H1 (cell line): ENCODE measurements around the gene COL25A1. TPM values are rescaled to one million over a fixed set of nuclear protein-coding genes. Genes with fewer than 3 reads are reported as not detected.

Experiments
- CTCF ChIA-PET: fragments of 300-600 bp; sonication (Branson Sonifier 250); formaldehyde crosslinking; loops from one replicate; lab custom pipeline; 2021; ENCODE audit not compliant: partially characterized antibody; lab: Charles Lee
- POLR2A ChIA-PET: fragments of 300-600 bp; sonication (Branson Sonifier 250); formaldehyde crosslinking; loops from one replicate; lab custom pipeline; 2021; ENCODE audit warnings: inconsistent platforms; ENCODE audit not compliant: partially characterized antibody; lab: Charles Lee
- DNase-seq, 2 experiments: peaks; one replicate each; pipeline versions ENCODE4 v3.0.0 to v3.0.0-alpha.2; 2010 to 2022; ENCODE audit warnings: low spot score in 2 of 2, low read depth in 1 of 2, mixed read lengths in 1 of 2
- FAIRE-seq: peaks from 2 replicates; lab custom pipeline; 2011; peaks lifted over from hg19 to GRCh38; lab: Jason Lieb, UNC
- H2AFZ ChIP-seq: 2 replicates; pipeline ENCODE4 v1.8.1; 2012; ENCODE audit warnings: low read length, inconsistent platforms
- H2AK5ac ChIP-seq: 2 replicates; pipeline ENCODE4 v1.6.1; 2013; ENCODE audit warnings: low read depth, low read length
- H2BK120ac ChIP-seq: replicated peaks from 2 replicates; pipeline ENCODE3; 2013; ENCODE audit warnings: low read depth, low read length, inconsistent platforms
- H2BK12ac ChIP-seq: 2 replicates; pipeline ENCODE4 v1.6.1; 2013; ENCODE audit warnings: low read depth, low read length
- H2BK15ac ChIP-seq: 2 replicates; pipeline ENCODE4 v1.6.1; 2013; ENCODE audit warnings: low read length
- H2BK20ac ChIP-seq: 2 replicates; pipeline ENCODE4 v1.6.1; 2013; ENCODE audit warnings: low read length
- H2BK5ac ChIP-seq: 2 replicates; pipeline ENCODE4 v1.6.1; 2013; ENCODE audit warnings: low read depth, low read length
- H3K14ac ChIP-seq: 2 replicates; pipeline ENCODE4 v1.6.1; 2013; ENCODE audit warnings: inconsistent platforms; ENCODE audit not compliant: insufficient read length
- H3K18ac ChIP-seq: 2 replicates; pipeline ENCODE4 v1.6.1; 2013; ENCODE audit warnings: low read length; ENCODE audit errors: extremely low read depth
- H3K23ac ChIP-seq: 2 replicates; pipeline ENCODE4 v1.6.1; 2013; ENCODE audit warnings: inconsistent platforms; ENCODE audit not compliant: insufficient read length
- H3K23me2 ChIP-seq: 2 replicates; pipeline ENCODE4 v1.6.1; 2013; ENCODE audit warnings: low read depth, low read length
- H3K27ac ChIP-seq: 2 replicates; pipeline ENCODE4 v1.6.1; 2011; ENCODE audit warnings: low read depth, low read length, inconsistent platforms
- H3K27me3 ChIP-seq, 4 experiments: replicated peaks in 1 of 4; 1 replicate in 1 of 4; 2 replicates in 3 of 4; pipeline versions ENCODE4 v1.6.1 to v1.8.1; 2011 to 2013; ENCODE audit warnings: low read length in 3 of 4, mild to moderate bottlenecking in 3 of 4, inconsistent platforms in 2 of 4, mixed read lengths in 2 of 4, moderate library complexity in 1 of 4; ENCODE audit not compliant: control insufficient read depth in 3 of 4, insufficient read depth in 3 of 4; ENCODE audit errors: extremely low read depth in 1 of 4
- H3K36me3 ChIP-seq, 4 experiments: 2 replicates each; pipeline versions ENCODE4 v1.6.1 to v1.8.1; 2011 to 2013; ENCODE audit warnings: mild to moderate bottlenecking in 4 of 4, low read length in 3 of 4, moderate library complexity in 2 of 4, control low read depth in 1 of 4, inconsistent platforms in 1 of 4; ENCODE audit not compliant: insufficient read depth in 4 of 4, control insufficient read depth in 2 of 4
- H3K4ac ChIP-seq: replicated peaks from 2 replicates; pipeline ENCODE3; 2013; ENCODE audit warnings: low read length, low read depth, mixed read lengths, inconsistent platforms; ENCODE audit not compliant: insufficient read length
- H3K4me1 ChIP-seq, 4 experiments: replicated peaks in 1 of 4; 1 replicate in 1 of 4; 2 replicates in 3 of 4; pipeline versions ENCODE4 v1.6.1 to v1.8.1; 2011 to 2013; ENCODE audit warnings: low read length in 3 of 4, inconsistent platforms in 2 of 4, mixed read lengths in 1 of 4; ENCODE audit not compliant: insufficient read depth in 4 of 4, control insufficient read depth in 3 of 4
- H3K4me2 ChIP-seq, 2 experiments: 2 replicates each; pipeline versions ENCODE4 v1.6.1 to v1.8.1; 2011 to 2013; ENCODE audit warnings: low read depth in 2 of 2, low read length in 2 of 2, control low read depth in 1 of 2, inconsistent platforms in 1 of 2, mild to moderate bottlenecking in 1 of 2; ENCODE audit not compliant: insufficient read depth in 1 of 2
- H3K4me3 ChIP-seq, 4 experiments: fragments of 200-600, 300-600 bp in 1 of 4; sonication (generic), shearing (Covaris generic), sonication (Bioruptor Twin) in 1 of 4; 2 replicates each; pipeline versions ENCODE4 v1.5.1 to v1.8.1; 2011 to 2016; ENCODE audit warnings: low read length in 4 of 4, low read depth in 3 of 4, control low read depth in 2 of 4, inconsistent platforms in 2 of 4, mild to moderate bottlenecking in 2 of 4, mixed read lengths in 1 of 4, moderate library complexity in 1 of 4; ENCODE audit not compliant: insufficient read depth in 2 of 4; ENCODE audit errors: extremely low read depth in 1 of 4
- H3K56ac ChIP-seq: replicated peaks from 2 replicates; pipeline ENCODE3; 2013; ENCODE audit warnings: low read depth, mild to moderate bottlenecking, mixed read lengths, low read length, inconsistent platforms; ENCODE audit not compliant: insufficient read length
- H3K79me1 ChIP-seq: 2 replicates; pipeline ENCODE4 v1.6.1; 2013; ENCODE audit warnings: low read depth, low read length, control low read depth
- H3K79me2 ChIP-seq, 2 experiments: 2 replicates each; pipeline versions ENCODE4 v1.6.1 to v1.8.1; 2012 to 2013; ENCODE audit warnings: low read length in 2 of 2, mild to moderate bottlenecking in 2 of 2, inconsistent platforms in 1 of 2; ENCODE audit not compliant: insufficient read depth in 2 of 2, control insufficient read depth in 1 of 2
- H3K9ac ChIP-seq, 4 experiments: replicated peaks in 1 of 4; 1 replicate in 1 of 4; 2 replicates in 3 of 4; pipeline versions ENCODE4 v1.6.1 to v1.8.1; 2011 to 2013; ENCODE audit warnings: low read depth in 3 of 4, low read length in 3 of 4, control low read depth in 2 of 4, mild to moderate bottlenecking in 2 of 4, moderate library complexity in 2 of 4, inconsistent platforms in 1 of 4; ENCODE audit errors: extremely low read depth in 1 of 4
- H3K9me3 ChIP-seq, 2 experiments: 2 replicates each; pipeline versions ENCODE4 v1.6.1 to v1.8.1; 2012 to 2013; ENCODE audit warnings: mild to moderate bottlenecking in 2 of 2, moderate library complexity in 2 of 2, control low read depth in 1 of 2, inconsistent platforms in 1 of 2, low read depth in 1 of 2, low read length in 1 of 2, mixed read lengths in 1 of 2; ENCODE audit not compliant: insufficient read depth in 2 of 2
- H4K20me1 ChIP-seq, 2 experiments: replicated peaks in 1 of 2; 2 replicates each; pipeline versions ENCODE3 to v1.8.1; 2011 to 2013; ENCODE audit warnings: inconsistent platforms in 2 of 2, low read length in 2 of 2, mild to moderate bottlenecking in 1 of 2; ENCODE audit not compliant: insufficient read depth in 2 of 2, control insufficient read depth in 1 of 2
- H4K5ac ChIP-seq: 2 replicates; pipeline ENCODE4 v1.6.1; 2013; ENCODE audit warnings: low read length, low read depth, mixed read lengths, inconsistent platforms; ENCODE audit not compliant: insufficient read length
- H4K8ac ChIP-seq: 2 replicates; pipeline ENCODE4 v1.8.0; 2013; ENCODE audit warnings: mild to moderate bottlenecking, moderate library complexity, low read length, inconsistent platforms; ENCODE audit not compliant: insufficient read depth; ENCODE audit errors: extremely low read depth
- H4K91ac ChIP-seq: replicated peaks from 2 replicates; pipeline ENCODE3; 2013; ENCODE audit warnings: low read length, mixed read lengths, inconsistent platforms; ENCODE audit not compliant: insufficient read length
- ASH2L ChIP-seq: fragments of 200-600, 300-600 bp; sonication (generic); IDR thresholded peaks from one replicate; pipeline ENCODE4 v1.7.1; 2017; ENCODE audit warnings: low read length
- CEBPB ChIP-seq: IDR thresholded peaks from 2 replicates; pipeline ENCODE4 v1.6.1; 2012; ENCODE audit warnings: low read depth, low read length
- CHD2 ChIP-seq: IDR thresholded peaks from 2 replicates; pipeline ENCODE4 v1.6.1; 2012; ENCODE audit warnings: low read length, improper control_type of control experiment
- E2F6 ChIP-seq: IDR thresholded peaks from 2 replicates; pipeline ENCODE4 v1.6.1; 2012; ENCODE audit warnings: inconsistent platforms
- GTF2F1 ChIP-seq: IDR thresholded peaks from 2 replicates; pipeline ENCODE4 v1.6.1; 2012; ENCODE audit warnings: low read depth, low read length, improper control_type of control experiment, borderline replicate concordance
- KDM5A ChIP-seq: fragments of 200-600 bp; IDR thresholded peaks from 2 replicates; pipeline ENCODE4 v1.7.1; 2012; ENCODE audit warnings: mild to moderate bottlenecking, low read length, inconsistent platforms, mixed read lengths
- MAFK ChIP-seq: IDR thresholded peaks from 2 replicates; pipeline ENCODE4 v1.6.1; 2012; ENCODE audit warnings: low read depth, mild to moderate bottlenecking, improper control_type of control experiment, low read length
- PHF8 ChIP-seq: fragments of 200-600 bp; sonication (generic); conservative IDR thresholded peaks from 2 replicates; pipeline ENCODE4 v1.7.1; 2012; ENCODE audit warnings: low read depth, mild to moderate bottlenecking, inconsistent platforms, low read length, moderate library complexity
- POLR2A ChIP-seq, 2 experiments: IDR thresholded peaks; 1 replicate in 1 of 2; 2 replicates in 1 of 2; pipeline ENCODE4 v1.6.1; 2011; ENCODE audit warnings: low read depth in 2 of 2, low read length in 2 of 2, mild to moderate bottlenecking in 2 of 2; ENCODE audit errors: control extremely low read depth in 1 of 2
- POLR2AphosphoS5 ChIP-seq: IDR thresholded peaks from 2 replicates; pipeline ENCODE4 v1.6.1; 2011; ENCODE audit warnings: low read depth, low read length
- SP4 ChIP-seq: IDR thresholded peaks from 2 replicates; pipeline ENCODE4 v1.6.1; 2012; ENCODE audit warnings: low read length, inconsistent platforms
- SRF ChIP-seq: IDR thresholded peaks from 2 replicates; pipeline ENCODE4 v1.6.1; 2011; ENCODE audit warnings: mild to moderate bottlenecking, low read depth, low read length, moderate library complexity
- SUZ12 ChIP-seq: fragments of 200-600 bp; sonication (generic); IDR thresholded peaks from 2 replicates; pipeline ENCODE4 v1.6.1; 2012; ENCODE audit warnings: mild to moderate bottlenecking, inconsistent platforms, low read length, moderate library complexity, mixed read lengths
- TAF1 ChIP-seq: IDR thresholded peaks from 2 replicates; pipeline ENCODE4 v1.6.1; 2011; ENCODE audit warnings: mild to moderate bottlenecking, low read depth, low read length
- TBP ChIP-seq: IDR thresholded peaks from 2 replicates; pipeline ENCODE4 v1.6.1; 2011; ENCODE audit warnings: low read depth, low read length, improper control_type of control experiment
- TEAD4 ChIP-seq: IDR thresholded peaks from 2 replicates; pipeline ENCODE4 v1.6.1; 2012; ENCODE audit warnings: low read depth, low read length, inconsistent platforms, mixed read lengths
- ZNF274 ChIP-seq: IDR thresholded peaks from 2 replicates; pipeline ENCODE4 v1.7.0; 2012; ENCODE audit warnings: low read length, borderline replicate concordance; ENCODE audit errors: extremely low read depth
- polyA plus RNA-seq, 7 experiments: library from polyadenylated mRNA; depleted of rRNA in 3 of 7; stranded (reverse) in 5 of 7; unstranded in 2 of 7; fragments of >200 nt in 5 of 7; fragments of 200-250 nt in 2 of 7; gene quantifications; 1 replicate in 5 of 7; 2 replicates in 1 of 7; 4 replicates in 1 of 7; pipeline versions ENCODE4 v1.2.1 to v1.2.3, GENCODE V29; 2011 to 2013; ENCODE audit warnings: missing spikeins in 2 of 7, mixed read lengths in 2 of 7
- total RNA-seq: library from RNA; stranded (reverse); fragmentation: NEBNext Ultra II Directional; extraction: Animal tissue kit (Norgen Biotek cat#: 25700); gene quantifications from 2 replicates; pipeline ENCODE4 v1.2.1, GENCODE V29; 2021

COL25A1 gene
- total and polyA plus RNA-seq, 2 of the 8 experiments (the other 6 are each of a cell fraction or from before 2014, with no cell fraction given): 1.1 to 8.3 TPM

GRCh38 chr4:108779958-108780357 lies 522.5 kb downstream of the COL25A1 start:
- DNase-seq (no peak), FAIRE-seq (no peak)
- H3K4me3 ChIP-seq: no peak overlapping the region
- ChIA-PET CTCF (interaction anchor here (0.7 to 1.4 kb wide), 4 partner anchors 19 to 137 kb away, joined by 3 to 4 read pairs (median 3); no protein-coding TSS in a partner anchor), POLR2A (no interaction called here)
- H3K23me2 ChIP-seq: no peaks in the 10 kb centered on the region
- no peaks in the 10 kb centered on the region for H3K79me1 ChIP-seq
- H3K14ac ChIP-seq: no peak overlapping the region
- H4K5ac ChIP-seq: no peak overlapping the region
- no peak overlapping the region for H2BK15ac ChIP-seq
- H2BK5ac ChIP-seq: no peak overlapping the region
- no peak overlapping the region for H2BK20ac ChIP-seq
- H3K9ac ChIP-seq: no peak overlapping the region
- H3K79me2 ChIP-seq: no peaks in the 10 kb centered on the region
- H4K91ac ChIP-seq: no peak overlapping the region
- H3K36me3 ChIP-seq: no peaks in the 10 kb centered on the region
- H2BK120ac ChIP-seq: no peak overlapping the region
- no peaks in the 10 kb centered on the region for H4K20me1 ChIP-seq
- H3K18ac ChIP-seq: no peak overlapping the region
- no peak overlapping the region for H2BK12ac ChIP-seq
- H3K4me1 ChIP-seq: no peaks in the 10 kb centered on the region
- H3K4me2 ChIP-seq: no peak overlapping the region
- no peaks in the 10 kb centered on the region for H3K9me3 ChIP-seq
- no peaks in the 10 kb centered on the region for H3K27me3 ChIP-seq
- H3K56ac ChIP-seq: no peak overlapping the region
- no peak overlapping the region for H3K23ac ChIP-seq
- H3K27ac ChIP-seq: no peak overlapping the region
- H3K4ac ChIP-seq: no peak overlapping the region
- no peak overlapping the region for H2AFZ ChIP-seq
- H2AK5ac ChIP-seq: no peak overlapping the region
- no peak overlapping the region for H4K8ac ChIP-seq
- no peak for TF ChIP-seq SP4
- TF ChIP-seq CHD2: no peak
- TF ChIP-seq SUZ12: no peak
- no peak for TF ChIP-seq TEAD4
- TF ChIP-seq ZNF274: no peak
- TF ChIP-seq TAF1: no peak
- no peak for TF ChIP-seq MAFK
- TF ChIP-seq KDM5A: no peak
- no peak for TF ChIP-seq CEBPB
- no peak for TF ChIP-seq POLR2AphosphoS5
- no peak for TF ChIP-seq TBP
- no peak for TF ChIP-seq SRF
- no peak for TF ChIP-seq ASH2L
- no peak for TF ChIP-seq PHF8
- no peak for TF ChIP-seq E2F6
- no peak for TF ChIP-seq GTF2F1
- no peak for TF ChIP-seq POLR2A (IDR thresholded peaks at IDR 0.05; ENCODE audit: control extremely low read depth in 1 of 2, low read depth in 2 of 2, low read length in 2 of 2)
